HG03060 (cell line): ENCODE measurements around the gene DPRX.

Source experiments
- ATAC-seq: cut with Tn5 transposase; IDR thresholded peaks from one replicate; pipeline ENCODE4 v1.9.1; 2021; ENCODE audit warnings: low read depth, moderate number of reproducible peaks; ENCODE audit not compliant: unreplicated experiment

The DPRX gene, protein sequence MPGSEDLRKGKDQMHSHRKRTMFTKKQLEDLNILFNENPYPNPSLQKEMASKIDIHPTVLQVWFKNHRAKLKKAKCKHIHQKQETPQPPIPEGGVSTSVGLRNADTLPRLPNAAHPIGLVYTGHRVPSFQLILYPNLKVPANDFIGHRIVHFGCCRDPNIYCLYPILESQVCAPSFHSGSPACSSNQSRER

DNA sequence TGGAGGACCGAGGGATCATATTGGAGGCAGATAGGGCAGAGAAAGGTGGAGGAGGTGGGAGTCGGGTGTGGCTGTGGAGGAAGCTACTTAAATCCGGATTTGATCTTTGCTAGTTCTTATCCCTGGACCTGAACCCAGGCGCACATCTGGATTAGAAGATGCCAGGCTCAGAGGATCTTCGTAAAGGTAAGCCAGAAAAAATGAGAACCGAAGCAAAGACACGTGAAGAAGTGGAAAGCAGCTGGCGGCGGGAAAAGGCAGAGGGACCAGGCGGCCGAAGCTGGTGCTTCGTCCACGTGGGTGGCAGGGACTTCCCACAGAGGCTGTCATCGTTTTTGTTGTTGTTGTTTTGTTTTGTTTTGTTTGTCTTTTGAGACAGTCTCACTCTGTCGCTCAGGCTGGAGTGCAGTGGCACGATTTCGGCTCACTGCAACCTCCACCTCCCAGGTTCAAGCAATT lies at the start of gene DPRX:
DPRX (plus strand) TSS at position 51 of the 459 bp plus-strand sequence; CDS start at position 159, 108 bp downstream.
- no peak for ATAC-seq

DNA sequence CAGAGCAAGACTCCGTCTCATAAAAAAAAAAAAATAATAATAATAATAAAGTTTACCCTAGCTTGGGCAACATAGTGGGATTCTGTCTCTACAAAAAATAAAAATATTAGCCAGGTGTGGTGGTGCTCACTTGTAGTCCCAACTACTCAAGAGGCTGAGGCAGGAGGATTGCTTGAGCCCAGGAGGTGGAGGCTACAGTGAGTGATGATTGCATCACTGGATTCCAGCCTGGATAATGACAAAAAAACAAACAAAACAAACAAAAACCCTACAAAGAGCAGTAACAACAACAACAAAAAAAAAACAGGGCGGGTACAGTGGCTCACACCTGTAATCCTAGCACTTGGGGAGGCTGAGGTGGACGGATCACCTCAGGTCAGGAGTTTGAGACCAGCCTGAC lies 48.6 kb upstream of the DPRX start:
- no peak for ATAC-seq

DNA sequence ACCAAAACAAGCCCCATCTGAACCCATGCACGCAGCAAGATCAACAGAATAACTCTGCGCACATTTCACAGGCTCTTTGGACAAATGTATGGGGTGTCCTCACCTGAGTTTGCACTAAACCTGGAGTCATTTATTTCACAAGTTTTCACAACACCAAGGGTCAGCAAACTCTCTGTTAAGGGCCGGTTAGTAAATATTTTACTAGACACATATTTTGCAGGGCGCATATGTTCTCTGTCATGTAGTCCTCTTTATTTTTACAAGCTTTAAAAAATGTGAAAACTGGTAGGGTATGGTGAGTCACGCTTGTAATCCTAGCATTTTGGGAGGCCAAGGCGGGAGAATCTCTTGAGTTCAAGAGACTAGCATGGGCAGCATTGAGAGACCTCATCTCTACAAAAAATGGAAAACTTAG lies 45.5 kb upstream of the DPRX start:
- no peak for ATAC-seq

DNA sequence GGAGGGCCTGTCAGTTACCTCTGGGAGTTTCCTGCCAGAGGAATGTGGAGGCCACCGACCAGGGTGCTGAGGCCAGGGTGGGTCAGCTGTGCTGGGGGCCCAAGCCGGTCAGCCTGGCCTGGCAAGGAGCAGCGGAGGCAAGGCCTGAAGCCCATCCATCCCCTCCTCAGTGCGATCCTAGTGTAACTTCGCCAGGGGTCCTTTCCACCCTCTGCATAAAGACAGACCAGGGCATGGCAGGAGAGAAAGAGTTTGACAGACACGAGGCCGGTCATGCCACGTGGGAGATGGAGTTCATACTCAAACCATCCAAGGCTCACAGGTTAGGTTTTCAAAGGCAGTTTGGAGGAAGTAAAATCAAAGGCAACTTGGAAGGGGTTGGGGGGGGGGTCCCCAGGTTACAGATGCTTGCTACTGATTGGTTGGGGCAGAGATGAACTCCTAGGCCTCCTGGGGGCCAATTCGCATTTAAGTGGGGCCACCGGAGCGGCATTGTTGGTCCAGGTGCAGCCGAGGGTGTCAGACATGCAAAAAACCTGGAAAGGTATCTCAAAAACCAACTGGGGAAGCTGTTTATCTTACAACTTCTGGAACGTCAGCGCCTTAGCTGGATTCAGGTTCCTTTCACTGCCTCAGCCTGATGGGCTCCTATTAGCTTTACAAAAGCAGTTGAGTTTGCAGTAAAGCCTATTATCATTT lies 36.8 kb upstream of the DPRX start:
- ATAC-seq = no peak

DNA sequence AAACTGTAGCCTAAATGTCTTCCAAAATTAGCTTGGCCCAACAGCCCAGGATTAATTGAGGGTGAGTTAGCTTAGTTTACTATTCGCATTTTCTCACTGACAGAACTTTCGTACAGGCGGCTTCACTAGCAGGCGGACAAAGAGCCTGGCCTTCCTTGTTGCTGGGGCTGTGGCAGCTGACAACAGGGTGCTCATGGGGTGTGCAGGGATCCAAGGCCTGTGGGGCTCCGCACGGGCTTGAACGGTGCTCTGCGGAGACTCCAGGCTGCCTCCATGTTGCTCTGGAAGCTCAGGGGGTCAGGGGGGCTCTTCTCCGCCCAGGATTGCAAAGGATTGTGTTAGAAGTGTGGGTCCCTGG lies 36.3 kb upstream of the DPRX start:
- no peak for ATAC-seq

DNA sequence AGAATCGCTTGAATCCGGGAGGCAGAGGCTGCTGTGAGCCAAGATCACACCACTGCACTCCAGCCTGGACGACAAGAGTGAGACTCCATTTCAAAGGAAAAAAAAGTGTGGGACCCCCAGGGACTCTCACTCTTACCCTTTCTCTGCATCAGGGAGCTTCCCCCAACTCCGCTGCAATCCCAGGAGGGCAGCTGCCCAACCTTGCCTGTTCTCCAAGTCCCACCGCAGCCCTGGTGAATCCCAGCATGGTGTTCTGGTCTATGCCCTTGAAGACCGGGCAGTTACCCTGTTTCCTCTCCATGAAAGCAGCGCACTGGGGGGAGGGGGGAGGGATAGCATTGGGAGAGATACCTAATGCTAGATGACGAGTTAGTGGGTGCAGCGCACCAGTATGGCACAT lies 35.7 kb upstream of the DPRX start:
- no peak for ATAC-seq

DNA sequence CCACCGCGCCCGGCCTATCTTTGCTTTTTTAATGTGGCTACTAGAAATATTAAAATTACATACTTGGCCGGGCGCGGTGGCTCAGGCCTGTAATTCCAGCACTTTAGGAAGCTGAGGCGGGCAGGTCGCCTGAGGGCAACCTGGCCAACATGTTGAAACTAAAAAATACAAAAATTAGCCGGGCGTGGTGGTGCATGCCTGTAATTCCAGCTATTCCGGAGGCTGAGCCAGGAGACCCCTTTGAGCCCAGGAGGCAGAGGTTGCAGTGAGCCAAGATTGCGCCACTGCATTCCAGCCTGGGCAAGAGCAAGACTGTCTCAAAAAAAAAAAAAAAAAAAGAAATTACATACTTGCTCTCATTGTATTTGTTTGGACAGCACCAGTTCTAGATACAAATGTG lies 34.8 kb upstream of the DPRX start:
- no peak for ATAC-seq

DNA sequence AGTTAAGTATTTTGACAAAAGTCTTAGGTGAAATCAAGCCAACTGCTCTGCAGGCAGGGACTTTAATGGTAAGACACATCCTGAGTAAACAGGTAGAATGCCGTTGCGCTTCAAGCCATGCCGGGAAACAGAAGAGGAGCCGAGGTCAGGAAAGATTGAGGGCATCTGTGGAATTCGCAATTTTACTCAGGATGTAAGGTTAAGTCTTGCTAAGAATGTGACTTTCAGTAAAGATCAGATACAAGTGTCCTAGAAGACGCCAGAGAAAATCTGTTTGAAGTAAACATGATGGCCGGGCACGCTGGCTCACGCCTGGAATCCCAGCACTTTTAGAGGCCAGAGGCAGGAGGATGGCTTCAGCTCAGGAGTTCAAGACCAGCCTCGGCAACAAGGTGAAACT lies 33.4 kb upstream of the DPRX start:
- ATAC-seq = no peak

DNA sequence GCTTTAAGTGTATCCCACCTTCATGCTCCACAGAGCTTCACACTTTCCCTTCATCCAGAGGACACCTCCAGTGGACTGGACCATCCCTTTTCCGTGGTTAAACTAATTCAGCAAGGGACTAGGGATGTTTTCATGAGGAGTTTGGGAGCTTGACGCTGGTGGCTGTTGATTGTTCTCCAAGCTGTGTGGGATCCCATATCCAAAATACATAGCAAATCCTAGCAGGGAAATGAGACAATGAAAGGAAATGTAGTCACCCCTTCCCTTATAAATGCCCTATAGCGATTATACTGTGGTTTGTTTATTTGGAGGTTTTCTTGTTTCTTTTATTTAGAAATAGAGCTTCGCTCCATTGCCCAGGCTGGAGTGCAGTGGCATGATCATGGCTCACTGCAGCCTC lies 31.6 kb upstream of the DPRX start:
- ATAC-seq = no peak

DNA sequence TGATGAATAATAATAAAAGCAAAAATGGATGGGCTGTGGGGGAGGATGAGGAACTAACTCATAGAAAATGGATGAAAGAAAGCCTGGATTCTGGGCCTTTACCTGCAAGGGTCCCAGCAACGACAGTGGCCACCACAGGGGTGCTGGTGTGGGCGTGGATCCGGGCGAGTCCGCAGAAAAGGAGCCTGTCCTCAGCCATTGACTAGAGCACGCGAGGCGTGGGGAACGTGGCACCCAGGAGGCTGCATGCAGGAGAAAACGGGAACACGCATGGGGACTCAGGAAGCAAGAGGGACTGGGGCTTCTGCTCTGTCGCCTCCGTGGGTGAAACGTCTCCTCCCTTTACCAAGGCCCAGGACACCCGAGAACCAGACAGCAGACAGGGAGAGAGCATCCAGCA lies 25.8 kb upstream of the DPRX start:
- ATAC-seq = no peak

DNA sequence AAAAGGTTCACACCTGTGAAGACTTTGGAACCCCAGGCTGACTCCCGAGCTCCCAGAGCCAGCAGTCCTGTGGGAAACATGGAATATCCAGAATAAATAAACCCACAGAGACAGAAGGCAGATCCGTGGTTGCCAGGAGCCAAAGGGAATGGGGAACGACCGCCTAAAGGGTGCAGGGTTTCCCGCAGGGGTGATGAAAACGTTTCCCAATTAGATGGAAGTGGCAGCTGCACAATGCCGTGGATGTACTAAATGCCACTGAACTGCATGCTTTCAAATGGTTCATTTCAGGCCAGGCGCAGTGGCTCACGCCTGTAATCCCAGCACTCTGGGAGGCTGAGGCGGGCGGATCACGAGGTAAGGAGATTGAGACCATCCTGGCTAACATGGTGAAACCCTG lies 23.4 kb upstream of the DPRX start:
- no peak for ATAC-seq

DNA sequence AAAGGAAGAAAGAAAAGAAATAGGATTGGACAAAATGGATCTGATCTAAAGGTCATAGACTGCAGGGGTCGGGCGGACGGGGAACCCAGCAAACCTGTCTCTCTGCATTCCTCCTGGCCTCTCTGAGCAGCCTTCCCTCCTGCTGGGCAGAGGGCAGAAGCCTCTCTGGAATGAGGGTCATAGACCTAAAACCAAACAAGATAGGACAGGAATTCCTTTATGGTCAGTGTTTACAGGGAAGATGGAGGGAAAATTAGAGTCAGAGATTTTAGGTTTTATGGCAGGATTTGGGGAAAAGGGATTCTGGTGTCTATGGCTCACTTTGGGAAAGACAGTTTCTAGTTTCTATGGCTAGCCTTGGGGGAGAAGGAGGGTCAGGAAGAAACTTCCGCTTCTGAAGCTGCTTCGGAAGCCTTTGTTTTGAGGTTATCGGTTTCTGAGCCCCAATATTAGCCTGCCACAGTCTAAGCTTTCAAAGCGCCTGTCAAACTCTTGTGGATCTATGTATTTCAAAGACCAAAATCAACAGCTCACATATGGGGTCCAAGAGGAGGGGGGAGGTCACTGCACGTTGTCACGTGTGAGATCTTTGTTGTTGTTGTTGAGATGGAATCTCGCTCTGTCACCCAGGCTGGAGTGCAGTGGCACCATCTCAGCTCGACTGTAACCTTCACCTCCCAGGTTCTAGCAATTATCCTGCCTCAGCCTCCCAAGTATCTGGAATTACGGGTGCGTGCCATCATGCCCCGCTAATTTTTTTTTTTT lies 18.9 kb upstream of the DPRX start:
- no peak for ATAC-seq

DNA sequence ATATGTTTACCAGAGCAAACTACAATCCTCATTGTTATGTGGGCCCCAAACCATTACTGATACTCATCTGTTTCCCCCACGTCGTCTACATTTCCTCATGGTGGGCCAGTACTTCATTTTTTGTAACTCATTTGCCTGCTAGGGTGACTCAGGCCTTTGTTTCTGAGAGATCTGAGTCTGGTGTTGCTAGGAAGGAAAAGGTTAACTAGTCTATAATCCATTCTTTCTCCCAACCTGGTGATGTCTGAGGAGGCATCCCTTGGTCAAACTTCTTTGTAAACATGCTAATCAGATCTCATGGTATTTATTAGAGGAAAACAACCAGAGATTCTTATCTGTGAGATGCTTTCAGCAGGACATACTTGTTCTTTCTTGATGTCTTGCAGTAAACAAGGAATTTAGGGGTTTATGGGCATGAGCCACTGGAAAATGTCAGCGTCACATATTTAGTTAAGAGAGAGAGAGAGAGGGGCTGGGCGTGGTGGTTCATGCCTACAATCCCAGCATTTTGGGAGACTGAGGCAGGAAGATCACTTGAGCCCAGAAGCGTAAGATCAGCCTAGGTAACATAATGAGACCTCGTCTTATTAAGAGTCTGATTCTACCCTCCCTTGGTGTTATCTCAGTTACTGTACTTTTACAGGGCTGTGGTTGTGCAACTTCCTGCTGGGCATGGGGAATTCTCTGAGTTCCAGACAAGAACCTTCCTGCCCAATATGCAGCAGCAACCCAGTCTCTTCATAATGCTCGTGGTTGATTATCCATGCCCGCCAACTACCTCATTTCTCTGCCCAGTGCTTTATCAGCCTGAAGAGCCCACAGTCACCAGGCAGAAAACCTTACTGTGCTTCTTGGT lies 9.7 kb upstream of the DPRX start:
- ATAC-seq = no peak

DNA sequence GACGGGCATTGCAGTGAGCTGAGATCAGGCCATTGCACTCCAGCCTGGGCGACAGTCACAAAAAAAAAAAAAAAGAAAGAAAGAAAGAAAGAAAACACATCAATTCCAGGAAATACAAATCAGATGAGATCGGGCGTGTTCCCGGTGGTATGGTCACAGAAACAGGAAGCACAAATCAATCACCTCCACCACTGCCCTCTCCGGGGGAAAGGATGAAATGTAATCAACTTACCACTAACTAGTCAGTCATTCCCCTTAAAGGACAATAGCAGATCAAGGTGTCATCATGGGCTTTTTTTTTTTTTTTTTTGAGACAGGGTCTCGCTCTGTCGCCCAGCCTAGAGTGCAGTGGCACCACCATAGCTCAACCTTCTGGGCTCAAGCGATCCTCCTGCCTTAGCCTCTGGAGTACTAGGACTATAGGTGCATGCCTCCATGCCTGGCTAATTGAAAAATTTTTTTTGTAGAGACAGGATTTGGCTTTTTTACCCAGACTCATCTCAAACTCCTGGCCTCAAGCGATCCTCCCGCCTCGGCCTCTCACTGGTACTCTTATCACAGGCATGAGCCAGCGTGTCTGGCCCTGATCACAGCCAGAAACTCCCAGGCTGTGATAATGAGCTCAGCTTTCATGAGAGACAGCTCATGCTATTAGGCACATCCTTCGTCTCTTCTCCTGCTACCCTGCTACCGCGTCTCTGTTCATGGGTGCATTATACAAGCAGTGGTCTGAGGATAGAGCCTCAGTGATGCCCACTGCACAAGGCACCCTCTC lies 6.8 kb upstream of the DPRX start:
- ATAC-seq = no peak

DNA sequence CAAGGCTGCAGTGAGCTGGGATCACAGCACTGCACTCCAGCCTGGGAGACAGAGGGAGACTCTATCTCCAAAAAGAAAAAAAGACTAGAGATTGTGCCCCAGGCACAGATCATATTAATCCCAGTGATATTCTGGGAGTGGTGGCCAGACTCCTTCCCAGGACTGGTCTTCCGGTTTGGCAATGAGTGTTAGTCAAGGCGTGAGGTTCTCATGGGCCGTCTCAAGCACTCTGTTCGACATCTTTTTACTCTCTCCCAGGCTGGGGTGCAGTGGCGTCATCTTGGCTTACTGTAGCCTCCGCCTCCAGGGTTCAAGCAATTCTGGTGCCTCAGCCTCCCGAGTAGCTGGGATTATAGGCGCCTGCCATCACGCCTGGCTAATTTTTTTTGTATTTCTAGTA lies 5.3 kb upstream of the DPRX start:
- no peak for ATAC-seq

DNA sequence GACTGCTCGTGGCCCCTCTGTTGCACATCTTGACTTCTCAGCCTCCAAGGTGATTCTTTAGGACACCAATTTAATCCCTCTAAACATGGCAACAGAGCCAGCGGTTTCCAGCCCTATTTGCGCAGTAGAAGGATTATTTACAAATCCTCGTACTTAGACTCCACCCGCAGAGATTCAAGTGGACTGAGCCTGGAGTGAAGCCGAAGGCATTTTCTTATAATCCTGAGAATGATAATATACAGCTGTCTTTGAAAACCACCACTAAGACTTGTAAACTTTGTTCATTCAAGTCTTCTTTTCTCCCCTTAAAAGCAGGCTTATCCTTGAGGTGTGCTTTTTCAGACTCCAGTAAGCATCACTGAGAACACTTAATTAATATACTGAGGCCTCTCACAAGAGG lies 4.8 kb upstream of the DPRX start:
- no peak for ATAC-seq

DNA sequence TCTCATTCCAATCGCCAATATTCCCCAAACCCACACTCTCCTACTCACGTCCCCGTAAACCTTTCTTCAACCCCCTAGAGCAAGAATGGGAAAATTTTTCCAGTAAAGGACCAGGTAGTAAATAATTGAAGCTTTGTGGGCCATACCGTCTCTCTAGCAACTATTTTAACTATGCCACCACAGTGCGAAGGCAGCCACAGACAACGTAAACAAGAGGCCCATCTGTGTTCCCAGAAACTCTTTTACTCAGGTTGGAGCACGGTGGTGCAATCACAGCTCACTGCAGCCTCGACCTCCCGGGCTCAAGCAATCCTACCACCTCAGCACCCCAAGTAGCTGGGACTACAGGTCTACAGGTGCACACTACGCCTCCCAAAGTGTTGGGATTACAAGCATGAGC lies 3.0 kb downstream of the DPRX start:
- ATAC-seq = no peak

DNA sequence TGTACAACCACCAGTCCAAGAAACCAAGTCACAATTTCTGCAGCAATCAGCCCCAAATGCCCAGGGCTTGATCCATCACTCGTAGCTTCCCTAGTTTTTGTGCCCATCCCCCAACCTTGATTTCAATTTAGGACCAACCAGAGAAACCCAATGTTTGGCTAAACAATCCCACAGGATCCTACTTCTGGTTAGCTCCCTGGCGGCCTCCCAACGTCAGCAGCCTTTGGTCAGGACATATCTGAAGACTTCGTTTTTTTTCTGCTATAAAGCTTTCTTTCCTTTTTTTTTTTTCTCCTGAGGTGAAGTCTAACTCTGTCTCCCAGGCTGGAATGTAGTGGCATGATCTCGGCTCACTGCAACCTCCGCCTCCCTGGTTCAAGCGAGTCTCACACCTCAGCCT lies 7.7 kb downstream of the DPRX start:
- ATAC-seq = no peak

DNA sequence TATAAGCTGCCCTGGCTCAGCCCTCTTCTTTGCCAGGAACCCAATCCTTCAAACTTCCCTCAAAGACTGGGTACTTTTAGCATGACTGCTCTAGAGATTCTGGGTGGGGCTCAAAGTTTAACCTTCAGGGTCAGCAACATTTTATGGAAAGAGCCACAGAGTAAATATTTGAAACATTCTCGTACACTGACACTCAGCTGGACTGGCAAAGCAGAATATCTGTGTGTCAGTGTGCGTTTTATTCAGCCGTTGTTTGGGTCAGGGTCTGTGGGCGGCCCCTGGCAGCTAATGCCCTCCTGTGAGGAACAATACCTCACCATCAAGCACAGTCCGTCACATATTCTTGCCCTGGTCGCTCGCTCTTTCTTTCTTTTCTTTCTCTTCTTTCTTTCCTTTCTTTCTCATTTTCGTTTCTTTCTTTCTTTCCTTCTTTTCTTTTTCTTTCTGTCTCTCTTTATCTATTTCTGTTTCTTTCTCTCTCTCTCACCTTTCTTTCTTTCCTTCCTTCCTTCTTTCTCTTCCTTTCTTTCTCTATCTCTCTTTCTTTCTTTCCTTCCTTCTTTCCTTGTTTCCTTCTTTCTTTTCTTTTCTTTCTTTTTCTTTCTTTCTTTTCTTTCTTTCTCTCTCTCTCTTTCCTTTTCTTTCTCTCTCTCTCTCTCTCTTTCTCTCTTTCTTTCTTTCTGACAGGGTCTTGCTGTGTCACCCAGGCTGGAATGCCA lies 10.7 kb downstream of the DPRX start:
- no peak for ATAC-seq
